SKM-1 (cell line): ENCODE measurements around the gene NKAIN2.
"Not testable (repeated sequence)": the region's sequence is repeated elsewhere in the genome, so short reads cannot be mapped to it uniquely, and the experiment has no call there.

ENCODE experiments used
- DNase-seq: peaks from one replicate; lab custom pipeline; 2025; ENCODE audit not compliant: unreplicated experiment; lab: John Stamatoyannopoulos, UW

The NKAIN2 gene

DNA sequence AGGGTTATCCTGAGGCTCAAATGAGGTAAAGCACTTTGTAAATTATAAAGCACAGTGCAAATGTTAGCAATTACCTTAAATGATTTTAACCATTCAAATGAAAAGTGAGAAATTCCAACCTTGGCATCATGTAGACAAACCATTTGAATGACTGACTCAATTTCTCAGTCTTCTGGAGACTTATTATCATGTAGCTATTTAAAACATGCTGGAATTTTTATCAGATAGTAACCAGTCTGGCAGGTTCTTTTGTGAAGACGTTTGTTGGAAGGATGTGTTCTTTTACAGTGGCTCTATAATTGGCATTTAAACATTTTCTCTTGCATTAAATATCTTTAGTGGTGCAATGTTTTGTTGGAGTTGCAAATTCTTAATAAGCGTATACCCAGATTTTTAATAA lies 386.6 kb downstream of the NKAIN2 start:
- DNase-seq = no peak

DNA sequence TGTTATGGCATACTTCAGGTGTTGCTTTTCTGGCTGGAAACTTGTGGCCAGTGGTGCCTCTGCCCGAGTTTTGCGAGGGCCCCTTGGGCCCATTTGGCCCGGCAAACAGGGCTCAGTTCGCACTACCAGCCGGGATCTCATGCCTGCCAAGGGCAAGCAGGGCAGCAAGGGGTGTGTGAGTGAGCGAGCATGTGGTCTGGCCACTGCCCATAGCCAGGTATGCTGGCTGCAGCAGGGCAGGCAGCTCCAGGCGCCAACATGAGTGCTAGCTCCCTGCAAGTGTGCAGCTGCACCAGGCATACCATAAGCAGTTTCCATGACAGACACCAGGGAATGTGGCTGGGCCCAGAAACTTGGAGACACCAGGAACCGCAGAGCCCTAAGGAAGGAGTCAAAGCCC lies 389.5 kb downstream of the NKAIN2 start:
- no peak for DNase-seq

DNA sequence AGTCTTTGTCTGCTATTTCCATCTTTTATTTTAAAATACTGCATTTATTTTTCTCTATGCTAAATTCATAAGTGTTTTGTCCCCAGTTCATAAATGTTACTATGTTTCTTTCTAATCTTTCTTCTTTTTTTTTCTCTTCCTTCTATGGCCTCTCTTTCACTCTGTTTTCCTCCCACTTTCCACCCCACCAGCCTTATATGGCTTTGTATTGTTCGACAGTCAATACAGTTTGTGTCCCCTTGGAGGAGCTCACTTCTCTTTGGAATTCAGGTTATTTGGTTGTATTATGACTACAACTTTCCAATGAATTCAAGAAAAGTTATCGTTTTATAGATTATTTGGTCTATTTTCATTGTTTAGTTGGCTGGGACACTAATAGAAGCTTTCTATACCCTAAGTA lies 393.5 kb downstream of the NKAIN2 start:
- no peak for DNase-seq

DNA sequence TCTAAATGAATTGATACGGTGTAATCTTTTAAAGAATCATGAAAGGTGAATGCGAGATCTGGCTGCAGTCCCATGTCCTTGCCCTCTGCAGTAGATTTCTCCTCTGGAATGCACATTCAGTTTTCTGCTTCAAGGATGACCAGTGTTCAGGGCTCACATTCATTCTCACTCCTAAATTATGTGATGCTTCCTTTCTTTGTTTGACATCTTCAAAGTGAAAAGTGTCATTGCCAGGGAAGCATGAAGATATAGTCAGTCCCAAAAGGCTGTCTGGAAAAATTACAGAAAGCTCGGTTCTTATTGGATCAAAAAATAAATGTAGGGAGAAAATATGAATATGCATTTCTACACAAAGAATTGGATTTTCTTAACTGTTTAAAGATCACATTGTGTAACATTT lies 395.6 kb downstream of the NKAIN2 start:
- DNase-seq = no peak

DNA sequence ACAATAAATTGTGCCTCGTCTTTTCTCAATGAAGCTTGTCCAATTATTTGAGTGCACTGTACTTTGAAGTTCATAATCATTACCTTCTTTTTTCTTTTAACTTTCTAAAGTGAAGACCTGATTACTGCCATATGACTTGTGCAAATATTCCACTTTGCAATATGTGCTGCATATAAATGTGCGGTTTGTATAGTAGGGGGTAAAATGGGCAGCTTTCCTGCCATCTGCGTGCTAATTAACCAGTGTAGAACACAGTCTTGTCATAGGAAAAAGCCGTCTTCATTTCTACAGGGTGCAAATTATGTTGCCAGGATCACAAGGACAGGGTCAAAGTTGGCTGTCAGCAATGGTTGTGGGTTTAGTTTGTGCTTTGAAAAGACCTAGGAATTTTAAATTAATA lies 397.0 kb downstream of the NKAIN2 start:
- no peak for DNase-seq

DNA sequence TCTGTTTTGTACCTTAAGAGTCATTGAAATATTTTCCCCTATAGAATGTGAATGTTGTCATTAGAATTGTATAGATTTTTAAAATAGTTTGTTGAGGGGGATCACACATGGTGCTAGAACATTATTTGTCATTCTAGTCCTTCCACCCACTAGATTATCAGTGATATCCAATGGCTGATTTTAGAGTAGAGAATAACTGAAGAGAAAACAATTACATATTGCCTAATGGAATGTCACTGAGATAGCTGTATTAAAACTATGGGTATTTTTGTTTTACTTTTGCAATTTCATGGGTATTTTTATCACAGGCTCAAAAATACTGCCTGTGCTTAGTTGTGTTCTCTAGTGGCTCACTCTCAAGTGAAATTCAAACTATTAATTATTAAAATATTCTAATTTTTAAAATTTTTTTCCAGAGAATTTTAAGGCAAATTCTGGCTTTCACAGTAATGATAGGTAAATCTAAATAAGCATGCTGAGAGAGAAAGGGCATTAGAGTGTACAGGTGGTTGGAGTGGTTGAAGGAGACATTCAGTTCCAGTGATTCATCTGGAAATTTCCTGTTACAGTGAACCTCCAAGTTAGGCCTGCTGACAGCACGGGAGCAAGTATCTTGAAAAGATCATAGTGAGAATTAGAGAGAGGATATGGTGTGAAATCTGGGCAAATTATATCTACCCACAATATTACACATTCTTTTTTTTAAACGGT lies 399.6 kb downstream of the NKAIN2 start:
- DNase-seq = no peak

DNA sequence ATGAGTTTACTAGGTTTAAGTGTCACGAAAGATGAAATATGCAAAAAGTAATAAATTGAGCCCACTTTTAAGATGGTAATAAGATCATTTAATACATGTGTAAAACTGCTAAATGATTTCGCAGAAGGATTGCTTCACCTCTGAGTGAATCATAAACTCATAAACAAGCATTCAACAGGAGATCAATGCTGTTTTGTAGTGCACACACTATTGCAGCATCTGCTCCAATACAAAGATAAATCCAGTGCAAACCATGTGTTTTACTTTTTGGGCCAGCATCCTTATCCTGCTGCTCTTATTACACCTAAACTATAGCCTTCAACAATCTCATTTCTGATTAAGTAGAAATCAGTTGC lies 400.1 kb downstream of the NKAIN2 start:
- no peak for DNase-seq

DNA sequence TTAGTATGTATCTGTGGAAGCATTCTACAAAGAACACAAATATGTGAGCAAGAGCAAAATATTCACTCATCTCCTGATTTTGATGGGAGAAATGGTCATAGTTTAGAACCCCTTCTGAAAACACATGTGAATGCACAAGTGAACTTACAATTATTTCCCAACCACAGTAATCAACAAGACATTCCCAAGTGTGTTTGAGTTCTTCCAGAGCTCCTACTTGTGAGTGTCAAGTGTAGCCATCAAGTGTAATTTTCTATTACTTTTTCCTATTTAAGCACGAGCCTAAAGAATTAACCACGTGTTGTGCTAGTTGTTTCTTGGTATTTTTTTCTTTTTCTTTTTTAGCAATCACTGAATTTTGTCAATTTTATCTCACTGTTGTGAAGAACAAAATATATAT lies 402.3 kb downstream of the NKAIN2 start:
- DNase-seq = no peak

DNA sequence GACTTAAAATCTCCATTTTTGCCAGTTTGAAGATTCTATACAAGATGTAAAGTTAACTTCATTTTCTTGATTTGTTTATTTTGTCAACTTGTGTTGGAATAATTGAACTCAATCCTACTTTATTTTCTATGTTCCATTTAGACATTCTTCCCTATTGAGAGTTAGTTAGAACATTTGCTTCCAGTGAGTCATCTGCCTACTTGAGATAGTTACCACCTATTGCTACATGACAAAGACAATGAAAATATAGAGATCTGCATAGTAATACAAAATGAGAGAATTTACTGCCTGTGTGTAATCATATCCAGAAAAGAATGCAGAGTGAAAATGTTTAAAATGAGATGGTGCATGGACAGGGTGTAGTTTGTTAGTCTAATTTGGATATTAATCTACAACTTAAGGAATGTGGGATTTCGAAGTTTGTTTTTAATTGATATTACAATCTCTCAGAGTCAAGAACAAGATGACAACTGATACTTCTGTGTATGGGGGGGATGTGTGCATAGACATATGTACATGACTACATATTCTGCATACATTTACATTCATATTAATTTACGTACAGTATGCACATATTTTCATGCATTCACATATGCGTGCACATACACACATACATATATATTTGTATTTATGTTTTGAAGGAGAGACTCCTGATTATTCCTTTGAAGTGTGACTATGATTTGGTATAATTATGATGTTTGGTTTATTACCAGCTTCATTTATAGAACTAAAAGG lies 420.1 kb downstream of the NKAIN2 start:
- no peak for DNase-seq

DNA sequence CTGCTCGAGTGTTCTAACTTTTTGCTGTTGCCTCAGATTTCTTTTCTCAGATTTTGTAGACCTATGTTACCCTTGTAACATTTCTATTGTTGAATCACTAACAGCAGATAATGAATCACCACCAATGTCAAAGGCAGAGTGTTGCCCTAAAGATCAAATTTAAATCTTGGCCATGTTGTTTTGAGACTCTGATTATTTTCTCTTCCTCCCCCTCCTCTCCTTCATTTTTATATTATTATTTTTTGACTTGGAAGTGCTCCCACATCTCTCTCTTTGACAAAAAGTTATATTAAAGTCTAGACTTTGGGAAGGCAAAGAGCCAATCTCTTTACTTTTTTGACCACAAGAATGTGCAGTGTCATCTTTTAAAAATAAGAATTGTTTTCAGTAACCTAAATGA lies 422.7 kb downstream of the NKAIN2 start:
- no peak for DNase-seq

DNA sequence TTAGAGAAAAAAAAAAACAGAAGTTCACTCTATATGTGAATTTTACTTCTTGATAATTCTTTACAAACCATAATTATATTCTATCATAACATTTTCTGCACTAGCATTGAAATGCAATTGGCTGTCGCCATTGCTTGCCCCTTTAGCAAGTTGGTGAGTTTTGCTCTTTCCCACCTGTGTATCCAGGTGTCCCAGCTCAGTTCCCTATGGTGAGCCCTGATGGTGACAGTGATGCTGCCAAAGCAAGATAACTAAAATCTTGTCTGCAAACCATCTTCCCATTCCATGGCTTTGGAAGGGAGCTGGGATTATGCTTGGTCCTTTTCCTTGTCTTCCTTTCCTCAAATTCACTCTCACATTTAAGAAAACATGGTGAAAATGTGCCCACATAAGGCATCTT lies 429.6 kb downstream of the NKAIN2 start:
- no peak for DNase-seq

DNA sequence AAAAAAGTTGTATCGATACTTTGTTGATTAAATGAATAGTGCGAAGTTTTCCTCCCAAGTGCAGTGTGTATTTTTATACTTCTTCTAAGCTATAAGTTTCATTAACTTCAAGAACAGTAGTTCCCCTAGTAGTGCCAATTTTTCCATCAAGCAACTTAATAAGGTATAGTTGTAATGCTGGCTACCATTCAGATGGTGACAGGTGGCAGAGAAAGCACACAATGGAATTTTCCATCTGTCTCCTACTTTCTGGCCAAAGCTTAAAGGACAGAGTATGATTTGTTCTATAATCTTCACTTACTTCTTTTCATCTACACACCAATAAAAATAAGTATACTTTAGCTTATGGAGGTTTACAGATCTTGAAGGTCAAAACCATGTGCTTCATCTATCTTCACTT lies 431.1 kb downstream of the NKAIN2 start:
- no peak for DNase-seq

DNA sequence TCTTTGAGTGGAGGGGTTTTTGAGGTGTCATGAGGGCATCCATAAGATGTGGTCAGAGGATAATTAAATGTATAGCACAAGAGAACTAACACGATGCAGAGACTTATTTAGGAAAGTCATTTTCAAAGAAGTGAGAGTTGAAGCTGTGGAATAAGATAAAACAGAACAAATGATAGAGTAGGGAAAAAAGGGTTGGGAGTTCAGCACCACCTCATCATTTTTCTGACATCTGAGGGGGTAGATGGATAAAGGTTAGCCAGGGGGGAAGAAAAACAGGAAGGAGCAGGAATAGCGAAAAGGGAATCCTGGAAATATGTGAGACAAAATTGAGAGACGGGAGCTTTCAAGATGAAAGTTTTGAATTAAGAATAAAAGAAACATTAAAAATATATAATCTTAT lies 434.2 kb downstream of the NKAIN2 start:
- DNase-seq = no peak

DNA sequence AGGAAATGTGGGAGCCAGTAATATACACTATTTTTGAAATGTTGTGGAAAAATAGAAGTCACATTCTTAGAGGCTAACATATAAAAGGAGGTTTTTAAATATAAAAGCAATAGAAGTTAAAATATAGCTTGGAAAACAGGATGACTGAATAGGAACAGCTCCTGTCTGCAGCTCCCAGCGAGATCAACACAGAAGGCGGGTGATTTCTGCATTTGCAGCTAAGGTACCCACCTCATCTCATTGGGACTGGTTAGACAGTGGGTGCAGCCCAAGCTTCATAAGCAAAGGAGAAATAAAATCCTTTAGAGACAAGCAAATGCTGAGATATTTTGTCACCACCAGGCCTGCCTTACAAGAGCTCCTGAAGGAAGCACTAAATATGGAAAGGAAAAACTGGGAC lies 434.7 kb downstream of the NKAIN2 start:
- DNase-seq = not testable (repeated sequence)

DNA sequence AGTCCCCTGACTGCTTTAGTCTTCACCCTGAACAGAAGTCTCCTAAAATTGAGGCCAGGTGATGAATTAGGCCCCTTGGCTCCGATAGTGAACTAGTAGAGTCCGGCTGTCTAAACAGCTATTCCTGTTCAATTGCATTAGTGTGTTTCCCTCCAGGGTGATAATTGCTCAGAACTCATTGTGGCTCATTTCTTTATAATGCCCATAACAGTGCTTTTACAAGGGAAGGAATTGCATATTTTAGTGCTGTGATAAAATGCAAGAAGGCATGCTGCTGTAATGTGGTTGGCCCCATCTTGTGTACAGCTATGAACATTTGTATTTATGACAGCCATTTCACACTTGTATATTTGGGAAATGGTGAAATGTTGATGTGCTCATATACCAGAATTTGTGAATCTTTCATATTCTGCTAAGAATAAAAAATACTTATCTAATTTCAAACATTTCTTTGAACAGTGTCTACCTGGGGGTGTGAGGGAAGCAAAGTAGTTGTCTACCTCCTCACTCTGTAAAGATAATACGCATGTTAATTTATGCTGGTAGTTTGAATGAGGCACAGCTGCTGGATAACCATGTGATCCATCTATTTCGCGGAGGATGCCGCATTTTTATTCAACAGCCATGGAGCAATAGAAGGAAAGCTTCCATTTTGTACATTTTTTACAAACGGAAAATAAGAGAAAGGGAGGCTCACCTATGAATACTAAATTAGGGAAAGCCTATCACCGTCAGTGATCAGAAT lies 451.4 kb downstream of the NKAIN2 start:
- no peak for DNase-seq

DNA sequence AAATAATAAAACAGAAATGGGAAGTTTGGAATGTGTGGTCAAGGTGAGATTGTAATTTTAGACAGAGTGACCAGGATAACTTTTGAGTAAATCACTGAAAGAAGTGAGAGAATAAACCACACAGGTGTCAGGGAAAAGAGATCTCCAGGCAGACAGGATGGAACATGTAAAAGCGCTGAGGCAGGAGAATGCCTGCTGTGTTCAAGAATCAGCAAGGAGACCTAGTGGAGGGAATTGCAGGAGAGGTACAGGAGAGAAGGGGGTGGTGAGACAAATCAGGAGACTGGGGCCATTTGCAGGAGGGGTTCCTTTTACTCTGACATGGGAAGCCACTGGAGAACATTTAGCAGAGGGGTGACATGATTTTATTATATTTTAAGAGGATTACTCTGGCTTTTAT lies 456.7 kb downstream of the NKAIN2 start:
- DNase-seq = no peak

DNA sequence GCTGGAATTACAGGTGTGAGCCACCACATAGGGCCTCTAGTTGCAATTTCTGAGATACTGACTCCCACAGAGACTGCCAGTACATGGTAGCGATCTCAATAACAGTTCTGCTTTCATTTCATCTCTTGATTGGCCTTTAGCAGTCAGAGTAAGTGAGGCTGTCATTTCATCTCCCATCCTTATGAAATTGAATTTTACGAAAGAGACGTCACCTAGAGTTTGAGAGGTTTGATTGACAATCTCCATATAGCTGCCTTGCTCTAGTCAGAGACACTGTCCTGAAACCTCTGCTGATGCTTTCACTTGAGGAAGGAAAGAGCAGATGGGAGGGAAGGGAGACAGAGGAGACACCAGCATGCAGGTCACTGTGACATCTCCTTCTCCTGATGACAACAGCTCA lies 466.1 kb downstream of the NKAIN2 start:
- no peak for DNase-seq

DNA sequence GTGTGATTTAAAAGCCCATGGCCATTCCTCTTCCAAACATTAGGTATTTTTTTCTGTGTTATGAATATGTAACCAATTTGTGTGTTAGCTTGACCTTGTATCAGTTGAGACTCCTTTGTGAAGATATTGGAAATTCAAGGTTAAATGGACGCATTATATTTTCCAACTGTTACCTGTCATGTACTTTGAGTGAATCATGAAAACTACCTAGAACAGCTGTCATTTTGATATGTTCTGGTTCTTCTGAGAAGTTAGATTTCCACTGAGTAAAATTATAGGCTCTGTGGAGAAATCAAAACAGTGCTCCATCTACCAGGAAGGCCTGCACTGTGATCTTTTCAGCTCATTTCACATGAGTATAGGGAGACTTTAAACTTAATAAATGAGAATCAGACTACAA lies 470.0 kb downstream of the NKAIN2 start:
- no peak for DNase-seq

DNA sequence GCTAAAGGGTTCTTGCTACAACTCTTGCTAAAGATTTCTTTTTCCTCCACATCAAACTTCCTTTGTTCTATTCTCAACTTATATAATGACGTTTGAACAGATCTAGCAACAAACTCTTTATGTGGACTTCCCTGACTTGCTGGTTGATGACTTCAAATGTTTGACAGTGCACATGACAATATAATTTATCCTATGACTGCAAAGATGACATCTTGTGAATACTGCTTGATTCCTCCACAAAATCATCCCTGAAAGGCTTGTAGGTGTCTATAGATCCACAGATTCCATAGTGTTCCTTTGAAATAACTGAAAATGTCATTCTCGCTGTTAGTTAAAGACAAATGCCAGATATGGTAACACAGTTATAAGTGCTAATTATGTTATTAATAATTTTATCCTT lies 478.9 kb downstream of the NKAIN2 start:
- no peak for DNase-seq

DNA sequence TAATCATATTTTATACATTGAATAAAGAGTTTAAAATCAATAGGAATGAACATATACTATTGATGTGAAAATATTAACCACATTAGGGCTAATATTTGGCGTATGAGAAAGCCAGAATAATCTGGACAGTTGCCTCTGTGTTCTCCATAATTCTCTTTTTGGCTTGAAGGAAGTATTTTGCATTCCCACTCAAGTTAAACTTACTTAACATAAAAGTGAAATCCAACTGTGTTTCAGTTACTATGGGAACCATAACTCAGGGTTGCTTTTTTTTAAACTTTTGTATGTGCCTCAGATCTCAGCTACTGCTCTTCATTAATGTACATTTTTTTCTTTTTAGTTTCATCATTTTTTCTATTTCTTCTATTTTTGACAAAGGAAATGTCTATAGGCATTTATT lies 479.8 kb downstream of the NKAIN2 start:
- DNase-seq = no peak

DNA sequence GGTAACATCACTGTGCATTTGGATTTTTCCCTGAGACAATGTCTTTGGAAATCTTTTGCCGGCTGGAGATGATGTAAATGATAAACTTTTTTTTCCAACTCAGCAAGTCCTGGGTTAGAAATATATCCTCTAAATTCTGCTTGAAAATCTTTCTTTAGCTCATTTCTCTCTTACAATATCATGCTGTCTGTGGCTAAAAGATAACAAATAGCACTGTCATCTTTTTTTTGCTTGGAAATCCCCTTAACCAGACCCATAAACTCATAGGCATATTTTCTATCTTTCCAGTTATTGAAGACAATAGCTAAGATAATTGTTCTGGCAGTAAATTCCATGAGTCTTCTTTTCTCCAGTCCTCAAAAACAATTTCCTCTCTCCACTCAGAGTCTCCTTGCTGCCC lies 481.5 kb downstream of the NKAIN2 start:
- DNase-seq = no peak

DNA sequence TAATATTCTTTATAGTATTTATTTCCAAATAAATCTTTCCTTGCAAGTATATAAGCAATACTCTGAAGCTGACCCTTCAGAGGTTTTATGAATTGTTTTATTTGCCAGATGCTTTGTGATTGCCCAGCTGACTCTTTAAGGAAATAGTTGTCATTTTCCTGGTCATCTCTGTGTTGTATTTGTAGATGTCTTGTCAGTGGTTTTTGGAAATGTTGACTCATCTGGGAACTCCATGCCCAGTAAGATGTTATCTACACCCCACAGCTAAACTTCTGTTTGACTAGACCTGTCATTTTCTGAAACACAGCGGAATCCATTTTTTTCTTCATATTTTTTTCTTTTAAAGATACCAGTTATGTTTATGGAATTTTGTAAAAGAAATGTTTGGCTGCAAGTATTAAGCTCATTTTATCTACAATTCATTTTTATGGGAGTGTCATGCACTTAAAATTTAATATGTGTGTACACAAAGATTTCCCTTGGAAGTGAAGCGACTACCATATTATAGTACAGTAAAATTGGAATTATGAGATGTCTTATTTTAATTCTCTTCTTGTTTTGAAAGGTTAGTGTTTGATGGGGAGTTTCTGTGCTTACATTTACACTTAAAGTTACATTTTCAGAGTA lies 491.0 kb downstream of the NKAIN2 start:
- no peak for DNase-seq
